NCI-H2227 treated with DMSO at 0.1 percent for 48 hours (cell line): Measurements from ENCODE around the gene ENOX2.

Source experiments
- DNase-seq: peaks from one replicate; lab custom pipeline; 2025; lab: John Stamatoyannopoulos, UW

ENOX2 gene

GRCh38 chrX:130884627-130885026 is 18.4 kb downstream of the ENOX2 start:
- DNase-seq: no peak

- DNase-seq: no peak
These were observed 23.1 kb downstream of the ENOX2 start for GRCh38 chrX:130879869-130880268.

- no peak for DNase-seq
These were observed 24.4 kb downstream of the ENOX2 start for GRCh38 chrX:130878350-130879341.

DNA sequence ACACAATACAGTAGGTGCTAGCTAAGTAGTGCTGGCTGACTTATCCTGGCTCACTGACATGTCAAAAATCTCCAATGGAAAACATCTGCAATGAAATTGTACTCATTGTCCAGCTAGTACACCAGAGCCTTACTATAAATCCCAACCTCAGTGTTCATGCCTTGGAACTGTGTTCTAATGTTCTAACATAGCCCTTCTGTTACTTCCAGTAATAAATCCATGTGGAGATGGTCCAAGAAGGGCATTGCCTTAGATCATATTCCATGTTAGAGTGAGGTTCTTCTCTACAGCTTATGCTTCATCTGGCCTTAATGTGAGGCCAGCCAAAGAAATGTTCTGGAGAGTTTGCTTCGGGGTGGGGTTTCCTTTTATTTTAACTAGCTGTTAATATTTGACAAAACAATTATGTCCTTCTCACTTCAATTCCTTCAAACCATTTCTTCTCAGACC is 25.1 kb downstream of the ENOX2 start:
- DNase-seq: no peak

- no peak for DNase-seq
These were observed 26.8 kb downstream of the ENOX2 start for GRCh38 chrX:130876226-130876625.

- DNase-seq: no peak
These were observed 28.3 kb downstream of the ENOX2 start for GRCh38 chrX:130874751-130875150.

GRCh38 chrX:130869239-130869638 is 33.8 kb downstream of the ENOX2 start:
- no peak for DNase-seq

- DNase-seq: no peak
These were observed 41.5 kb downstream of the ENOX2 start for GRCh38 chrX:130861462-130861861.

DNA sequence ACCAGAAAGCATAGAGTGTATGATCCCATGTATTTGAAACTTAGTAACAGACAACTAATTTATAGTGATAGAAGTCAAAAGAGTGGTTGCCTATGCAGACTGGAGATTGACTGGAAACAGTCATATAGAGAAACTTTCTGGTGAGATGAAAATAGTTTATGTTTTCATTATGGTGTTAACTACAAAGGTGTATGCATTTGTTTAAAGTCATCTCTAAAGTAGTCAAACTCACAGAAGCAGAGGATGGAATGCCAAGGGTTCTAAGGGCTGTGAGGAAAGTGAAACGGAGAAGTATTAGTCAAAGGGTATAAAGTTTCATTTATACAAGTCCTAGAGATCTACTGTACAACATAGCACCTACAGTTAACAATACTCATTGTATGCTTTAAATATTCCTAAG is 45.8 kb downstream of the ENOX2 start:
- no peak for DNase-seq

DNA sequence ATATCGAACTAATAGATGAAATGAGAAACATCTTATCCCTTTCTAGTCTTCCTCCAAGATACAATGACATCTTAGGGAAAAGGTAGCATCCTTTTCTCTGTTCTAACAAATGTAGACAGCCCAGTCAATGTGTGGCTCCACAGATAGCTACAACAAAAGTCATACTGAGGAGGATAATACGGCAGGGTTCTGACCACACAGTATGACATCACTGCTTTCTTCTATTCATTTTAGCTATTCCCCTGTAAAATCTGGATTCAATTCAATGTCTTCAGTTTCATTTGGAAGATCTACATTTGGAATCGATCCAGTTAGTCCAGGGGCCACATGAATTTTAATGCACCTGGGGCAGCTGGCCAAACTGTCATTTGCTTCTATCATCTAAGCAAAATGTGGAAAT is 51.4 kb downstream of the ENOX2 start:
- no peak for DNase-seq

DNA sequence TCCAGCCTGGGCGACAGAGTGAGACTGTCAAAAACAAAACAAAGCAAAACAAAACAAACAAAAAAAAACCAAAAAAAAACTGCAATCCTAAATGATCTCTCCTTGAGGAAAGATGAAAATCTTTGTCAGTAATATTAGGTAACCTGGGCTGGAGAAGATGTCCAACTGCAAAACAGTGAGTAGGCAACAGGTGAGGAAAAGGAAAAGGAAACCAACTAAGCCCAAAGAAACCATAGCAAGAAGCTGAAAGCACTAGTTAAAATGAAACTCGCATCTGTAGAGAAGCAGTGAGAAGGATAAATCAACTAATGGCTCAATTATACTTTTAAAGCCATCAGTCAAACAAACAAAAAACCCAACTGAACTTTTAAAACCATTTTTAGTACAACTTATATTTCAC is 54.2 kb downstream of the ENOX2 start:
- no peak for DNase-seq

GRCh38 chrX:130846746-130847145 is 56.3 kb downstream of the ENOX2 start:
- no peak for DNase-seq

DNA sequence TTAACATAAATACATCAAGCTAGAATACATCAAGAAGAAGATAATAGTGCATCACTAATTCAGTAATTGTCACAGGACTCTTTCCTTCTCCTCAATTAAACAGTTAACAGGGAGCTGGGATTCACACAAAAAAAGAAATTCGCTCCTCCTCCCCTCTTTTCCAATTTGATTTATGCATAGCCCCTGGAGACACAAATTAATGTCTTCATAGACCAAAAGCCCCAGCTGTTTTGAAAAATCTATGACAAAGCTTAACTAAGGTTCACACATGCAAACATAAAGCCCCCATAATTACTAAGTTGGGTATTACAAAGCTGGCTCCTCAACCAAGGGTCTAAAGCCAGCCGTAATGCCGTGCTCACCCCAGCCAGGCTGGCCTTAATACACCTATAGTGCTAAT is 61.2 kb downstream of the ENOX2 start:
- no peak for DNase-seq

DNA sequence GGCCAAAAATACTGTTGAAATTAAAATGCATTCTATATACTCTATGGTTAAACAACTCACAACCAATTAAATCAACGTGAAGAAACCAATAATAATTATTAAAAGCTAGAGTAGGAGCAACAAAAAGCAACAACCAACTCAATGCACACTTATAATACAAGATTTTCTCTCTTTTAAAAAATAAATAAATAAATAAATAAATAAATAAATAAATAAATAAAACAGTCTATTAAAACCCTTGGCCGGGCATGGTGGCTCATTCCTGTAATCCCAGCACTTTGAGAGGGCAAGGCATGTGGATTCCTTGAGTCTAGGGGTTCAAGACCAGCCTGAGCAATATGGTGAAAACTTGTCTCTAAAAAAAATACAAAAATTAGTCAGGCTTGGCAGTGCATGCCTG is 62.7 kb downstream of the ENOX2 start:
- DNase-seq: no peak

DNA sequence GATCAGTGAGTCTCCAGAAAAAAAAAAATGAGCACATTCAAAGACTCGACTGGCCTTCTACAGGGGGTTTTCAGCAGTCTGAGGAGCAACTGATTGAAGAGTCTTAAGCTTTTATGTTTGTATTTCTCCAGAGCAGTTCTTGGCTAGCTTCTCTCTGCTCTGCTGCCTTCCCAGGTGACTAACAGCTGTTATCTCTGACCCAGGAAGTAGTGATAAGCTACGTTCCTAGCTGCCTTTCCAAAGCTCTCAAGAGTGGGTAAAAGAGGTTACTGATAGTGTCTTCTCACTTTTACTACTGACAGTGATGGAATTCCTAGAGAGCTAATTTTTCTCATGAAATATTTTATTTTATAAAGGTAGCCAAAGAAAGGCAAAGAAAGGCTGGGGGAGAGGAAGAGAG is 66.6 kb downstream of the ENOX2 start:
- DNase-seq: no peak

GRCh38 chrX:130834830-130835229 is 68.2 kb downstream of the ENOX2 start:
- no peak for DNase-seq

DNA sequence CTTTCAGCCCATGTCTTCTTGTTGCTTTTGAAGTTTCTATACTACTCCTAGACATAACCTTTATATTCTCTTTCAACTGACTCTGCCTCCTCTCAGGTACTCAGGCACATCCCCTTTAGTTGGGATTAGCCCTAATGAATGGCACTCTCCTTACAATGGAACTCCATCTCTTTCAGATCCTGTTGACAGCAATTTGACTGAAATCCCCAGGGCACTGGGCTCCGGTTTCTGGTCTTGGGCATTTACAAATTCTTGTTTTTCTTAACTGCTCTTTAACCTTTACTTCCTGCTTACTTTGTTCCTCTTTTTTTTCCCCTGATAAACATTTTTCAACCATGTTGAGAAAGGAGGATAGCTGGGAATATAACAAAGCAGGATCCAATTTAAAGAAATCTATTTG is 68.9 kb downstream of the ENOX2 start:
- no peak for DNase-seq

- no peak for DNase-seq
These were observed 71.7 kb downstream of the ENOX2 start for GRCh38 chrX:130831347-130831722.

- no peak for DNase-seq
These were observed 72.2 kb downstream of the ENOX2 start for GRCh38 chrX:130830599-130831346.

DNA sequence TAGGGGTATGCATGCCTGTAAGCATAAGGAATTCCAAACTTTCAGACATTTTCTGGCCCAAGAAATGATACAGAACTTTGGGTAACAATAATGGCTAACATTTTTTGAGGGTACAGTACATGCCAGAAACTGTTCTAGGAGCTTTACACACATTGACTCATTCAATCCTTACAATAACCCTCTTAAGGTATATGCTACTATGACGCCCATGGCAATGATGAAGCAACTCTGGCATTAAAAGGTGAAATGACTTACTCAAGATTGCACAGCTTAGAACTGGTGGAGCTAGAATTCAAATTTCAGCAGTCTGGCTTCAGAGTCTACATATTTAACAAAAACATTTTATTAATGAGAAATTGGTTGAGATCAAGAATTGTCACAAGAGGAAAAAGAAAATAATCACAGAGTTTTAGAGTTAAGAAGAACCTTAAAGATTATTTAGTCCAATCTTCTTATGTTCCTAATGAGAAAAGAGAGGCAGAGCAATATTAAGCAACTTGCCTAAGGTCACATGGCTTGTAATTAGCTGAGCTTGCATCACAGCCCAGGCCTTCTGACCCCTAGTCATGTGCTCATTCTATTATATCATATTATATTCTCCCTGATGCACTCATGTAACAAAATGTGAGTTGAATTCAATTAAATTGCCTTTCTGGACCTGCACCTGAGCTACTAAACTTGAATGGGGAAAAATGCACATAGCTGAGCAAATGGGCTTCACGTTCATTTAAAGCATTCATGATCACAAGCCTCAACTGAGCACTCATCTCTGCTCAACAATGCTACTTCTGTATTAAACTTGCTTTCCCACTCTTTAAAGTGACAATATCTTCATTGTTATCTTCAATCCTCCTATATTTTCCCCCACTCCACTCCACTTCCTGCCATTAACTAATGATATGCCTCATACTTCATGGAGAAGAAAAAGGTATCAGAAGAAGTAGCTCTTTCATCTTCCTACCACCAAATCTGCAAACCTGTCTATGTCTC is 73.2 kb downstream of the ENOX2 start:
- DNase-seq: no peak

- DNase-seq: no peak
These were observed 74.4 kb downstream of the ENOX2 start for GRCh38 chrX:130828641-130829040.

DNA sequence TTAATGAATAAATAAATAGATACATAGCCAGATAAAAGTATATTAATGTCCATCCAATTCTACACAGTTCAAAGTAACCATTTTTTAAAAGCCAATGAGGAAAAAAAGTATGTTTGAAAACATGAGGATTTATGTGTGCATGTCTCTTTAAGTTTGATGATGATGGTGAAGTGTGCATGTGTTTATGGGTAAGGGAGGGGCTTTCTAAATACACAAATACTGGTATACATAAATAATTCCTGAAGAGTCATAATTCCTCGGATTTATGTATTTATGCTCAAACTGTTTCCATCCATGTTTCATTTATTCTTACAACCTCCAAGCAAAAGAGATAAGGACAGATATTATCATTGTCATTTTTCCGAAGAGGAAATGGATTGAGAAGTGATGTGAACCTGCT is 75.4 kb downstream of the ENOX2 start:
- no peak for DNase-seq
